HG02884 (cell line): ENCODE data around the gene SMAD5.

ENCODE experiments used
- ATAC-seq: cut with Tn5 transposase; IDR thresholded peaks from one replicate; pipeline ENCODE4 v1.9.1; 2021; ENCODE audit warnings: mild to moderate bottlenecking, moderate library complexity; ENCODE audit not compliant: unreplicated experiment

SMAD5 gene

GRCh38 chr5:136213919-136214493, 81.4 kb downstream of the SMAD5 start:
- no peak for ATAC-seq

- ATAC-seq: no peak
These were observed 83.2 kb downstream of the SMAD5 start for GRCh38 chr5:136215812-136216211.

- no peak for ATAC-seq
These were observed 83.6 kb downstream of the SMAD5 start for GRCh38 chr5:136216230-136216629.

- ATAC-seq: no peak
These were observed 88.7 kb downstream of the SMAD5 start for GRCh38 chr5:136221340-136221739.

- no peak for ATAC-seq
These were observed 90.1 kb downstream of the SMAD5 start for GRCh38 chr5:136222580-136223235.

- no peak for ATAC-seq
These were observed 93.2 kb downstream of the SMAD5 start for GRCh38 chr5:136225796-136226195.

GRCh38 chr5:136226401-136226800, 93.8 kb downstream of the SMAD5 start:
- no peak for ATAC-seq

GRCh38 chr5:136228136-136228757, 95.6 kb downstream of the SMAD5 start:
- ATAC-seq: no peak

GRCh38 chr5:136230176-136230575, 97.5 kb downstream of the SMAD5 start:
- ATAC-seq: no peak

GRCh38 chr5:136232316-136232715, 99.7 kb downstream of the SMAD5 start:
- ATAC-seq: peak; percentile 67
